GM12878 (cell line): ENCODE results near the gene POGZ. TPM values are rescaled to one million over a fixed set of nuclear protein-coding genes. Genes with fewer than 3 reads are reported as not detected.

Experiments used
- ATAC-seq: fragments of 200-7000 bp; cut with Tn5 transposase; 3 replicates; pipeline ENCODE4 v1.9.1; 2020; ENCODE audit warnings: mild to moderate bottlenecking, moderate library complexity
- Bru-seq: library from RNA; stranded (reverse); fragments of 400-500 nt; gene quantifications from one replicate; lab custom pipeline; 2021; lab: Mats Ljungman, UMichigan
- BruChase-seq, 2 experiments: library from RNA; stranded (reverse); fragments of 400-500 nt; gene quantifications; one replicate each; lab custom pipeline; 2021; lab: Mats Ljungman, UMichigan
- BruUV-seq: library from RNA; stranded (reverse); fragments of 400-500 nt; replicated peaks from 2 replicates; lab custom pipeline; 2021; lab: Mats Ljungman, UMichigan
- CTCF ChIA-PET: fragments of 300-600 bp; sonication (Branson Sonifier 250); formaldehyde crosslinking; extraction: SDS; loops from one replicate; lab custom pipeline; 2021; ENCODE audit warnings: inconsistent platforms; lab: Yijun Ruan, JAX
- POLR2A ChIA-PET: fragments of 350-600 bp; formaldehyde crosslinking; extraction: SDS; loops from one replicate; lab custom pipeline; 2021; ENCODE audit warnings: inconsistent platforms; lab: Charles Lee
- RAD21 ChIA-PET: fragments of 300-600 bp; sonication (Branson Sonifier 250); formaldehyde crosslinking; loops from one replicate; lab custom pipeline; 2023; ENCODE audit warnings: antibody characterized with exemption; ENCODE audit not compliant: unreplicated experiment; lab: Charles Lee
- SMC1A ChIA-PET: fragments of 300-600 bp; sonication (Branson Sonifier 250); formaldehyde crosslinking; loops from one replicate; lab custom pipeline; 2023; ENCODE audit not compliant: unreplicated experiment, uncharacterized antibody; lab: Charles Lee
- DNase-seq: peaks from one replicate; pipeline ENCODE4 v3.0.0-alpha.2; 2011; ENCODE audit warnings: low read depth, low spot score
- FAIRE-seq: peaks from 3 replicates; lab custom pipeline; 2011; peaks lifted over from hg19 to GRCh38; lab: Jason Lieb, UNC
- H2AFZ ChIP-seq: 2 replicates; pipeline ENCODE4 v1.6.0; 2011; ENCODE audit warnings: low read depth, low read length, control low read depth; ENCODE audit not compliant: control insufficient read depth
- H3K27ac ChIP-seq: 2 replicates; pipeline ENCODE4 v1.5.1; 2011; ENCODE audit warnings: control low read depth; ENCODE audit not compliant: control insufficient read depth, insufficient read depth
- H3K27me3 ChIP-seq, 2 experiments: replicated peaks in 1 of 2; 2 replicates each; pipeline versions ENCODE4 v1.6.0 to v1.6.1; 2011; ENCODE audit warnings: low read length in 1 of 2; ENCODE audit not compliant: control insufficient read depth in 2 of 2, insufficient read depth in 2 of 2
- H3K36me3 ChIP-seq, 2 experiments: 2 replicates each; pipeline ENCODE4 v1.5.1; 2011; ENCODE audit warnings: low read length in 1 of 2; ENCODE audit not compliant: control insufficient read depth in 2 of 2, insufficient read depth in 2 of 2
- H3K4me1 ChIP-seq: 2 replicates; pipeline ENCODE4 v1.6.1; 2011; ENCODE audit warnings: mild to moderate bottlenecking, low read length, moderate library complexity, mixed read lengths; ENCODE audit not compliant: control insufficient read depth, insufficient read depth
- H3K4me2 ChIP-seq: 2 replicates; pipeline ENCODE4 v1.6.0; 2011; ENCODE audit warnings: control low read depth; ENCODE audit not compliant: control insufficient read depth, insufficient read depth
- H3K4me3 ChIP-seq: fragments of 200-600 bp; sonication (generic); 2 replicates; pipeline ENCODE4 v1.5.1; 2016
- H3K79me2 ChIP-seq: 2 replicates; pipeline ENCODE4 v1.6.0; 2011; ENCODE audit warnings: low read length; ENCODE audit not compliant: control insufficient read depth, insufficient read depth
- H3K9ac ChIP-seq: 2 replicates; pipeline ENCODE4 v1.8.0; 2011; ENCODE audit warnings: low read length, control low read depth, mixed read lengths; ENCODE audit not compliant: control insufficient read depth, insufficient read depth
- H3K9me3 ChIP-seq: replicated peaks from 3 replicates; pipeline ENCODE4 v1.5.1; 2011; ENCODE audit warnings: mild to moderate bottlenecking, low read length; ENCODE audit not compliant: control insufficient read depth, insufficient read depth
- H4K20me1 ChIP-seq: 2 replicates; pipeline ENCODE4 v1.6.0; 2011; ENCODE audit not compliant: control insufficient read depth, insufficient read depth
- ATF7 ChIP-seq: fragments of 450-650 bp; IDR thresholded peaks from 2 replicates; pipeline ENCODE4 v1.6.1; 2016; ENCODE audit warnings: low read depth, mild to moderate bottlenecking
- CEBPZ ChIP-seq: fragments of 150-350 bp; IDR thresholded peaks from 2 replicates; pipeline ENCODE4 v1.6.1; 2016; ENCODE audit warnings: low read depth, low read length
- FOXM1 ChIP-seq: IDR thresholded peaks from 2 replicates; pipeline ENCODE4 v1.6.1; 2012; ENCODE audit warnings: low read depth, mild to moderate bottlenecking, inconsistent platforms, low read length, moderate library complexity
- JUNB ChIP-seq: IDR thresholded peaks from 2 replicates; pipeline ENCODE4 v1.6.1; 2016; ENCODE audit warnings: antibody characterized with exemption, mild to moderate bottlenecking
- NR2C2 ChIP-seq: IDR thresholded peaks from 2 replicates; pipeline ENCODE4 v1.6.1; 2011; ENCODE audit warnings: borderline replicate concordance, low read depth; ENCODE audit not compliant: control insufficient read depth, insufficient read length
- PAX8 ChIP-seq: fragments of 450-650 bp; IDR thresholded peaks from 2 replicates; pipeline ENCODE4 v1.6.1; 2017; ENCODE audit warnings: mild to moderate bottlenecking, moderate library complexity
- SIN3A ChIP-seq: IDR thresholded peaks from 2 replicates; pipeline ENCODE4 v1.6.1; 2012; ENCODE audit warnings: low read depth, low read length, improper control_type of control experiment
- STAT1 ChIP-seq: fragments of 450-650 bp; conservative IDR thresholded peaks from 2 replicates; pipeline ENCODE4 v1.6.1; 2014; ENCODE audit warnings: antibody characterized with exemption, mild to moderate bottlenecking
- SUPT20H ChIP-seq: IDR thresholded peaks from 2 replicates; pipeline ENCODE4 v1.6.1; 2011; ENCODE audit warnings: low read depth, mild to moderate bottlenecking, low read length, moderate library complexity, borderline replicate concordance; ENCODE audit not compliant: control insufficient read depth
- TCF12 ChIP-seq: IDR thresholded peaks from 2 replicates; pipeline ENCODE4 v1.6.1; 2011; ENCODE audit warnings: low read depth, mild to moderate bottlenecking, low read length
- TCF7 ChIP-seq: IDR thresholded peaks from 2 replicates; pipeline ENCODE4 v1.6.1; 2014; ENCODE audit warnings: antibody characterized with exemption, borderline replicate concordance
- WGBS: methylation state at CpG from one replicate; pipeline ENCODE4 v1.1.6; 2016; ENCODE audit warnings: low lambda C conversion rate; ENCODE audit not compliant: insufficient replicate concordance, insufficient coverage; ENCODE audit errors: missing lambda C conversion rate; 5-methylcytosine and 5-hydroxymethylcytosine counted together
- in situ Hi-C: fragments of 300-500 bp; cut with MboI; formaldehyde crosslinking; loops from 9 replicates; pipeline ENCODE4 v1.14.3; 2018; ENCODE audit warnings: mixed read lengths
- intact Hi-C: fragments of 100-400 bp; cut with micrococcal nuclease; formaldehyde crosslinking; loops from one replicate; pipeline ENCODE4 v1.14.2; 2022; ENCODE audit not compliant: unreplicated experiment
- long read RNA-seq, 2 experiments: library from polyadenylated mRNA; unstranded; transcript quantifications; one replicate each; pipeline ENCODE4 v2.0.0, GENCODE V29; 2019 to 2020
- polyA minus RNA-seq, 3 experiments: library from RNA; depleted of rRNA, polyadenylated mRNA; stranded (reverse); fragments of >200 nt; gene quantifications; 2 replicates each; pipeline ENCODE4 v1.2.3, GENCODE V29; 2011
- polyA plus RNA-seq, 11 experiments: library from polyadenylated mRNA; depleted of rRNA in 4 of 11; unstranded in 6 of 11; stranded (reverse) in 5 of 11; fragments of >200 nt; fragmentation: Nextera tagmentation in 4 of 11; fragmentation: Illumina TruSeq in 1 of 11; extraction: Ambion mirVana in 4 of 11; extraction: Trizol in 1 of 11; gene quantifications; 1 replicate in 1 of 11; 2 replicates in 10 of 11; pipeline versions ENCODE4 v1.2.1 to v1.2.3, GENCODE V29; 2011 to 2016; ENCODE audit warnings: inconsistent platforms in 2 of 11, missing spikeins in 2 of 11, low read depth in 1 of 11
- total RNA-seq, 4 experiments: library from RNA; depleted of rRNA in 3 of 4; stranded (reverse); fragments of >200 nt in 3 of 4; fragmentation: Illumina TruSeq in 1 of 4; extraction: Trizol in 1 of 4; gene quantifications; 2 replicates each; pipeline versions ENCODE4 v1.2.1 to v1.2.3, GENCODE V29; 2013 to 2021

POGZ gene, protein sequence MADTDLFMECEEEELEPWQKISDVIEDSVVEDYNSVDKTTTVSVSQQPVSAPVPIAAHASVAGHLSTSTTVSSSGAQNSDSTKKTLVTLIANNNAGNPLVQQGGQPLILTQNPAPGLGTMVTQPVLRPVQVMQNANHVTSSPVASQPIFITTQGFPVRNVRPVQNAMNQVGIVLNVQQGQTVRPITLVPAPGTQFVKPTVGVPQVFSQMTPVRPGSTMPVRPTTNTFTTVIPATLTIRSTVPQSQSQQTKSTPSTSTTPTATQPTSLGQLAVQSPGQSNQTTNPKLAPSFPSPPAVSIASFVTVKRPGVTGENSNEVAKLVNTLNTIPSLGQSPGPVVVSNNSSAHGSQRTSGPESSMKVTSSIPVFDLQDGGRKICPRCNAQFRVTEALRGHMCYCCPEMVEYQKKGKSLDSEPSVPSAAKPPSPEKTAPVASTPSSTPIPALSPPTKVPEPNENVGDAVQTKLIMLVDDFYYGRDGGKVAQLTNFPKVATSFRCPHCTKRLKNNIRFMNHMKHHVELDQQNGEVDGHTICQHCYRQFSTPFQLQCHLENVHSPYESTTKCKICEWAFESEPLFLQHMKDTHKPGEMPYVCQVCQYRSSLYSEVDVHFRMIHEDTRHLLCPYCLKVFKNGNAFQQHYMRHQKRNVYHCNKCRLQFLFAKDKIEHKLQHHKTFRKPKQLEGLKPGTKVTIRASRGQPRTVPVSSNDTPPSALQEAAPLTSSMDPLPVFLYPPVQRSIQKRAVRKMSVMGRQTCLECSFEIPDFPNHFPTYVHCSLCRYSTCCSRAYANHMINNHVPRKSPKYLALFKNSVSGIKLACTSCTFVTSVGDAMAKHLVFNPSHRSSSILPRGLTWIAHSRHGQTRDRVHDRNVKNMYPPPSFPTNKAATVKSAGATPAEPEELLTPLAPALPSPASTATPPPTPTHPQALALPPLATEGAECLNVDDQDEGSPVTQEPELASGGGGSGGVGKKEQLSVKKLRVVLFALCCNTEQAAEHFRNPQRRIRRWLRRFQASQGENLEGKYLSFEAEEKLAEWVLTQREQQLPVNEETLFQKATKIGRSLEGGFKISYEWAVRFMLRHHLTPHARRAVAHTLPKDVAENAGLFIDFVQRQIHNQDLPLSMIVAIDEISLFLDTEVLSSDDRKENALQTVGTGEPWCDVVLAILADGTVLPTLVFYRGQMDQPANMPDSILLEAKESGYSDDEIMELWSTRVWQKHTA (N-terminal part only)
- 197 and 222 TPM in 2 replicates for total RNA-seq (2013; cell fraction: nucleolus; rRNA removed)
- total RNA-seq (2014; rRNA removed) (32.5 and 33.0 TPM in 2 replicates), total RNA-seq (2014; rRNA removed; fragmentation: Illumina TruSeq; extraction: Trizol) (39.1 and 44.9 TPM in 2 replicates), total RNA-seq (2021) (80.6 and 84.4 TPM in 2 replicates), polyA plus RNA-seq (2011; rRNA removed) (41.2 and 62.2 TPM in 2 replicates), polyA plus RNA-seq (2014; fragmentation: Illumina TruSeq; extraction: Trizol) (64.4 and 74.5 TPM in 2 replicates), polyA plus RNA-seq (2014; fragmentation: Nextera tagmentation; extraction: Ambion mirVana) (10 to 100 TPM; 11.3 to 26.9 TPM), polyA plus RNA-seq (2014; rRNA removed) (46.8 and 47.4 TPM in 2 replicates), polyA plus RNA-seq (2016; fragmentation: Nextera tagmentation; extraction: Ambion mirVana) (10 to 100 TPM; 13.3 to 19.6 TPM), polyA minus RNA-seq (2011; rRNA and poly(A)+ RNA removed) (100 and 151 TPM in 2 replicates), Bru-seq, nascent RNA (percentile 89 among the genes with signal in this experiment), BruChase-seq, experiment 1, labeled RNA remaining after a 6-hour chase (percentile 93 among the genes with signal in this experiment), BruChase-seq, experiment 2, labeled RNA remaining after a 2-hour chase (percentile 94 among the genes with signal in this experiment)
- 25.3 TPM for polyA plus RNA-seq (2011; ENCODE audit: low read depth)
- polyA plus RNA-seq (2011; cell fraction: cytosol; rRNA removed) = 34.2 and 45.4 TPM in 2 replicates
- 110 and 121 TPM in 2 replicates for polyA plus RNA-seq (2011; cell fraction: nucleus; rRNA removed)
- 34.9 and 39.5 TPM in 2 replicates for polyA plus RNA-seq (2012)
- 21.8 and 33.8 TPM in 2 replicates for polyA minus RNA-seq (2011; cell fraction: cytosol; rRNA and poly(A)+ RNA removed)
- 56.3 and 104 TPM in 2 replicates for polyA minus RNA-seq (2011; cell fraction: nucleus; rRNA and poly(A)+ RNA removed)
- long read RNA-seq, experiment 1, partial matches to known transcripts = 0 of 4 reads
- long read RNA-seq, experiment 1, other reads (novel, unspliced or antisense) = 4 of 4 reads
- long read RNA-seq, experiment 2, partial matches to known transcripts = 1 of 7 reads
- long read RNA-seq, experiment 2, other reads (novel, unspliced or antisense) = 6 of 7 reads

DNA sequence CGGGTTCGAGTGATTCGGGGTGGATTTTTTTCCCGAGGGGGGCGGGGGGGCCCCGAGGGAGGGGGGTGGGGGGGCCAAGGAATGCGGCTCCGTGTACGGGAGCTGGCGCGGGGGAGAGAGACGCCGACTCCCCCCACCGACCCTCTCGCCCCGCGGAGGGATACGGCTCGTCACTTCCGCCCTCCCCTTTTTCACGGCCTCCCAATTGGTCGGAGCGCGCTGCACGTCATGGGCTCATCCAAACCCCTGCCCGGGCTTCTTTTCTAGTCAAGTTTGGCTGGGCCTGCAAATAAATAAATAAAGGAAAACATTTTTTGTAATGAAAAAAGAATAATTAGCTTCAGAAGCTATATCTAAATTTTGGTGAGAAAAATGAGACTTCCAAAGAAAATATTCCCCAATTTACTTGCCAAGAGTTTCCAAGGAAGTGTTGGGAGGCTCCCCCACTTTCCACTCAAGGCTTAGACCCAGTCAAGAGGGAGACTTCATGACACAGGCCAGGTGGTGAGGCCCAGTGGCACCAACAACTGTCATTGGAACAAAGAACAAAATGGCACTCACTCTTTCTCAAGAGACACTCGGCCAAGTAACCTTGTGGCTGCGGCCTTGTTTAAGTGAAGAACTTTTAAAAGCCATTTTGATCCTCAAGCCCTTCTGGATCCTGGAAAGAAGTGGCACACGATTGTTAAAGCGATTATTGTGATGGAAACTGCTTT is at the start of gene POGZ:
POGZ (minus strand) TSS at position 164 of the 716 bp plus-strand sequence. CDS start 17,290 bp downstream, outside the sequence.
- RAD21 ChIA-PET = interaction anchor here (0.8 to 1.2 kb wide), 4 partner anchors 13 to 380 kb away, joined by 3 to 4 read pairs (median 4); partner anchors contain the start of gene C2CD4D
- intact Hi-C loops = loop anchor here (1.0 kb wide), 1 partner anchor 14 kb away; no protein-coding TSS in a partner anchor
- TF ChIP-seq STAT1 = no peak
- no peak for TF ChIP-seq FOXM1
- no peak for TF ChIP-seq PAX8
- TF ChIP-seq ATF7 = peak; percentile 78
- no peak for TF ChIP-seq TCF7
- no peak for TF ChIP-seq NR2C2
- no peak for TF ChIP-seq JUNB
- no peak for TF ChIP-seq TCF12
- TF ChIP-seq SUPT20H = no peak
- TF ChIP-seq SIN3A = no peak
- TF ChIP-seq CEBPZ = no peak

More for the DNA sequence above, at the start of gene POGZ:
- no peaks in the 10 kb centered on the region for H3K36me3 ChIP-seq
- peak; percentile 72 for DNase-seq
- peak within 1 kb of the TSS; percentile 89 for H3K27ac ChIP-seq
- H3K9ac ChIP-seq = peak within 1 kb of the TSS; percentile 73
- H3K4me2 ChIP-seq = peak within 1 kb of the TSS; percentile 56
- H3K9me3 ChIP-seq = no peaks in the 10 kb centered on the region
- peak; percentile 85 for ATAC-seq
- H3K27me3 ChIP-seq = no peaks in the 10 kb centered on the region
- H3K4me3 ChIP-seq = peak within 1 kb of the TSS; percentile 94
- H4K20me1 ChIP-seq = no peaks in the 10 kb centered on the region
- WGBS = 22% methylated on average over 18 of the region's 30 CpGs
- FAIRE-seq = no peak
- SMC1A ChIA-PET = interaction anchor here (0.6 to 1.6 kb wide), 4 partner anchors 13 to 78 kb away, joined by 3 to 10 read pairs (median 5); no protein-coding TSS in a partner anchor
- BruUV-seq = no TSS peak
- CTCF ChIA-PET = interaction anchor here (1.4 to 1.8 kb wide), 3 partner anchors 13 to 15 kb away, joined by 3 to 5 read pairs (median 5); no protein-coding TSS in a partner anchor
- H3K79me2 ChIP-seq = peaks cover 44% of the 10 kb centered on the region
- peaks cover 6% of the 10 kb centered on the region for H3K4me1 ChIP-seq
- peak within 1 kb of the TSS; percentile 95 for H2AFZ ChIP-seq
- in situ Hi-C loops = no loop called here
- POLR2A ChIA-PET = interaction anchor here (0.6 to 1.4 kb wide), 5 partner anchors 12 to 210 kb away, joined by 3 to 4 read pairs (median 3); no protein-coding TSS in a partner anchor
